RWPE2 (cell line): ENCODE data around the gene AGBL4.
"Not testable (repeated sequence)": the region's sequence is repeated elsewhere in the genome, so short reads cannot be mapped to it uniquely, and the experiment has no call there.

Experiments
- ATAC-seq: fragments of 200-7000 bp; cut with Tn5 transposase; 3 replicates; pipeline ENCODE4 v1.9.1; 2021; ENCODE audit warnings: low read depth
- DNase-seq: peaks from one replicate; pipeline ENCODE4 v3.0.0-alpha.2; 2020; ENCODE audit warnings: low spot score
- H3K27ac ChIP-seq: fragments of 450-650 bp; 2 replicates; pipeline ENCODE4 v1.5.1; 2017; ENCODE audit warnings: mild to moderate bottlenecking; ENCODE audit not compliant: poor library complexity, severe bottlenecking
- H3K27me3 ChIP-seq: fragments of 250-450 bp; sonication (Bioruptor Pico); 2 replicates; pipeline ENCODE4 v1.5.1; 2021; ENCODE audit warnings: mild to moderate bottlenecking, moderate library complexity; ENCODE audit not compliant: insufficient read depth, poor library complexity, severe bottlenecking
- H3K36me3 ChIP-seq: fragments of 250-450 bp; sonication (Bioruptor Pico); 2 replicates; pipeline ENCODE4 v1.5.1; 2020; ENCODE audit warnings: low read depth, mild to moderate bottlenecking, moderate library complexity
- H3K4me1 ChIP-seq: fragments of 250-450 bp; sonication (Bioruptor Pico); 2 replicates; pipeline ENCODE4 v1.5.1; 2021; ENCODE audit warnings: mild to moderate bottlenecking, moderate library complexity; ENCODE audit not compliant: insufficient read depth, poor library complexity, severe bottlenecking
- H3K4me3 ChIP-seq: fragments of 250-450 bp; sonication (Bioruptor Pico); 2 replicates; pipeline ENCODE4 v1.5.1; 2021; ENCODE audit warnings: mild to moderate bottlenecking, moderate library complexity; ENCODE audit not compliant: severe bottlenecking
- H3K9me3 ChIP-seq: fragments of 250-450 bp; sonication (Bioruptor Pico); 2 replicates; pipeline ENCODE4 v1.5.1; 2021; ENCODE audit warnings: mild to moderate bottlenecking, moderate library complexity; ENCODE audit not compliant: severe bottlenecking
- TF ChIP-seq, protein P1 (sequence below): fragments of 450-650 bp; IDR thresholded peaks from one replicate; pipeline ENCODE4 v1.5.1; 2017; ENCODE audit warnings: mild to moderate bottlenecking, moderate library complexity; ENCODE audit not compliant: poor library complexity, severe bottlenecking

Gene AGBL4

DNA sequence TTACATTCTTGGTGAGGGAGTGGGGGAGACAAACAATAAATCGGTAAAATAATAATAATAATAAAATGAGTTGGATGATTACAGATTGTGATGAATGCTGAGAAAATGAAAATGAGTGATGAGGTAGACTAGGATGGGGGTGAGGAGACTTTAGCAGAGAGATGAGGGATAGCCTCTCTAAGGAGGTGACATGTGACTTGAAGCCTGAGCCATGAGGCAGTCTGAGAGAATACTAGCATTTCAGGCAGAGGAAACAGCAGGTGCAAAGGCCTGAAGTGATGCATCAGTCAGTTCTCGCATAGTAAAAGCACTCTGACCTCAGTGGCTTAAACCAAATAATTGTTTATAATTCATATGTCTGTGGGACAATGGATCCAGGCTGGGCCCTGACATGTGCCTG is 181.2 kb downstream of the AGBL4 start:
- no peak for ATAC-seq
- no peak overlapping the region for H3K4me3 ChIP-seq
- no peaks in the 10 kb centered on the region for H3K4me1 ChIP-seq
- no peaks in the 10 kb centered on the region for H3K36me3 ChIP-seq
- H3K9me3 ChIP-seq: no peaks in the 10 kb centered on the region
- H3K27ac ChIP-seq: no peak overlapping the region
- DNase-seq: no peak
- TF ChIP-seq, protein P1, sequence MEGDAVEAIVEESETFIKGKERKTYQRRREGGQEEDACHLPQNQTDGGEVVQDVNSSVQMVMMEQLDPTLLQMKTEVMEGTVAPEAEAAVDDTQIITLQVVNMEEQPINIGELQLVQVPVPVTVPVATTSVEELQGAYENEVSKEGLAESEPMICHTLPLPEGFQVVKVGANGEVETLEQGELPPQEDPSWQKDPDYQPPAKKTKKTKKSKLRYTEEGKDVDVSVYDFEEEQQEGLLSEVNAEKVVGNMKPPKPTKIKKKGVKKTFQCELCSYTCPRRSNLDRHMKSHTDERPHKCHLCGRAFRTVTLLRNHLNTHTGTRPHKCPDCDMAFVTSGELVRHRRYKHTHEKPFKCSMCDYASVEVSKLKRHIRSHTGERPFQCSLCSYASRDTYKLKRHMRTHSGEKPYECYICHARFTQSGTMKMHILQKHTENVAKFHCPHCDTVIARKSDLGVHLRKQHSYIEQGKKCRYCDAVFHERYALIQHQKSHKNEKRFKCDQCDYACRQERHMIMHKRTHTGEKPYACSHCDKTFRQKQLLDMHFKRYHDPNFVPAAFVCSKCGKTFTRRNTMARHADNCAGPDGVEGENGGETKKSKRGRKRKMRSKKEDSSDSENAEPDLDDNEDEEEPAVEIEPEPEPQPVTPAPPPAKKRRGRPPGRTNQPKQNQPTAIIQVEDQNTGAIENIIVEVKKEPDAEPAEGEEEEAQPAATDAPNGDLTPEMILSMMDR: no peak
- H3K27me3 ChIP-seq: no peaks in the 10 kb centered on the region

DNA sequence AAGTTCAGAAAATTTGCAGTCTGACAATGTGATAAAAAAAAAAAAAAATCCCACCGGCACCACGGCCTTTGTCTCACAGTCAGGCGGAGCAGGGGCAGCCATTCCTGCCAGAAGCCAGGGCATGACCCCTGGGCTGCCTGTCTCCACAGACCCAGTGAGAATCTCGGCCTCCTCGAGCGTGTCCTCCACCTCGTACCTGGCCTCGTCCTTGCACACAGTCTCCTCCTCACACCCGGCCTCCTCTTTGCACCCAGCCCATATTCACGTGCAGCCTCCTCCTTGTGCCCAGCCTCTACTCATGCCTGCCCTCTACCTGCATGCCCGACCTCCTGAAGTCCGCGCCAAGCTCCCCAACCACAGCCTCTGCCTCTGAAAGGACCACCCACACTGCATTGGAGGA is 182.0 kb downstream of the AGBL4 start:
- TF ChIP-seq, protein P1: no peak
- DNase-seq: no peak
- H3K27me3 ChIP-seq: no peaks in the 10 kb centered on the region

DNA sequence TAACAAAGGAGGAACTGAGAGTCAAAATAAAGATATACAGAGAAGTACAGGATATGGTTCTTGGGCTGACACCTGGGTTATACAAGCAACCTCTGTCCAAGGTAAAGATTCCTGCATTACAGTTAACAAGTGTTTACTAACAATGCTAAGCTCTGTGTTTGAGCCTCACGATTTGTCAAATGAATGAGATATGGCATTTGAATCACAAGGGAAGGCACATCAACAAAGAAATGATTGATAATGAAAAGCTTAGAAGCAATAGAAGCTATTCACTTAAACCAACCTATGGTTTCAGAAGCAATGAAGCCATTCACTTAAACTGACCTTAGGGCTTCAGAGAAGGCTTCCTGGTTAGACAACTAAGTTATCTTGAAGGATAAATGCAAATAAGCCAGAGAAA is 199.5 kb downstream of the AGBL4 start:
- ATAC-seq: no peak
- no peak overlapping the region for H3K27ac ChIP-seq
- TF ChIP-seq, protein P1: no peak
- no peak for DNase-seq
- no peaks in the 10 kb centered on the region for H3K4me1 ChIP-seq
- no peak overlapping the region for H3K4me3 ChIP-seq
- no peaks in the 10 kb centered on the region for H3K27me3 ChIP-seq
- H3K36me3 ChIP-seq: no peaks in the 10 kb centered on the region
- no peaks in the 10 kb centered on the region for H3K9me3 ChIP-seq

More for the DNA sequence above, 182.0 kb downstream of the AGBL4 start:
- Histone ChIP-seq H3K27ac (no peak overlapping the region), H3K4me3 (no peak overlapping the region), H3K4me1 (no peaks in the 10 kb centered on the region), H3K9me3 (no peaks in the 10 kb centered on the region), H3K36me3 (no peaks in the 10 kb centered on the region)
- no peak for ATAC-seq

DNA sequence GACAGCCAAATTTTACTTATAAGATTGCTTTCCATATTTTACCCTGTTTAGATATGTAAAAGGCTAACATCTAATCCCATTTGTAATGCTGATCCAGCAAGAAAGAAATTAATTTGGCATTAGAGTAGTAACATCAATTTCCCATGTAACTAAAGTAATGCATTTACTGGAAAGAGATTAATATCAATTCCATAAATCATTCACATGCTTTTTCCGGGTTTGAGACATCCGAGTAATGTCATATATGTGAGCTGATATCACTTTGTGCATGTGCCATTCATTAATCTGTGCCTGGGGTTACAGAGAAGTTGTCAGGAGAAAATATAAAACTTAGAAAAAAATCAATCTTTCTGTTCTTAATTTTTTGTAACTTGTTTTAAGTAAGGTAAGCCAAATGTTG is 206.1 kb downstream of the AGBL4 start:
- ATAC-seq (no peak), DNase-seq (no peak)
- Histone ChIP-seq H3K27ac (no peak overlapping the region), H3K36me3 (no peaks in the 10 kb centered on the region), H3K27me3 (no peaks in the 10 kb centered on the region), H3K4me1 (no peaks in the 10 kb centered on the region), H3K4me3 (no peak overlapping the region), H3K9me3 (no peaks in the 10 kb centered on the region)
- TF ChIP-seq, protein P1: no peak

DNA sequence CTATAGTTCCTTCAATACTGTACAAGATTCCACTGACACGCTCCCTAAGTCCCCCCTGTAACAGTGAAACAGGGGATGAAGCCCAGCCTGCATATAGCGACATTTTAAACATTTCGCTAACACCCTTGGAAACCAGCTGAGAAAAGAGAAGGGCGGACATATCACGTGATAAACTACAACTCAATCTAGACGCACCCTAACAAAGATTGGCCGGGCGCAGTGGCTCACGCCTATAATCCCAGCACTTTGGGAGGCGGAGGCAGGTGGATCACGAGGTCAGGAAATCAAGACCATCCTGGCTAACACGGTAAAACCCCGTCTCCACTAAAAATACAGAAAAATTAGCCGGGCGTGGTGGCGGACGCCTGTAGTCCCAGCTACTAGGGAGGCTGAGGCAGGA is 236.7 kb downstream of the AGBL4 start:
- DNase-seq, ATAC-seq, H3K4me3 ChIP-seq, H3K27ac ChIP-seq, H3K36me3 ChIP-seq, H3K27me3 ChIP-seq, H3K9me3 ChIP-seq, H3K4me1 ChIP-seq: not testable (repeated sequence)
